ENCODE results near the gene IL10.
A peak's percentile ranks its signal among the peaks of the same experiment; 100 is the strongest.

IL10 gene

DNA sequence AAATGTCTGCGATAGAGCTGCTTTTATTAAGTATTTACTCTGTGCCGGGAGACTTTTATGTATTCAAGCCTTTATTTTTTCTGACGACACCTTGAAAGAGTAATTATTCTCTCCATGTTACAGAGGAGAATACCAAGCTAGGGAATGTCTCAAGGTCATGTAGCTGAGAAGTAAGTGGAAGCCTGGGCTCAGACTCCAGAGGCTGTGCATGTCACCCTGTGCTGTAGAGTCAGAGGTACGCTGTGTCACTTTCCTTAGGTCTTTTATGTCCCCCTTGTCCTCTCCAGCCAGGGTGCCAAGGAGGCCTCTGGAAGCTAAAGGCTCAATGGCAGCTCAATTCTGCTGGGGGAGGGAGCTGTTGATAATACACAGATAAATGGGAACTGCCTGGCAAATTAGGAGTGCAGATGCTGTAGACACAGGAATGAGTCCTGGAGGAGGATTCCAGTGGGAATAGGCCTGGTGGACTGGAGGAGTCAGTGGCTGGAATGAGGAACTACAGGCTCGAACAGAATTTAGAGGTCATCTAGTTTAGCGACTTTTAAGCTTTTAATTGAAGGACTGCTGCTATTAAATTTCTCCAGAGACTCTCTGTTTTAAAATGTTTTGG, 11.0 kb downstream of the IL10 start:
- DNase-seq: no peak

GRCh38 chr1:206760590-206760989, 11.7 kb downstream of the IL10 start:
- no peak for DNase-seq

DNA sequence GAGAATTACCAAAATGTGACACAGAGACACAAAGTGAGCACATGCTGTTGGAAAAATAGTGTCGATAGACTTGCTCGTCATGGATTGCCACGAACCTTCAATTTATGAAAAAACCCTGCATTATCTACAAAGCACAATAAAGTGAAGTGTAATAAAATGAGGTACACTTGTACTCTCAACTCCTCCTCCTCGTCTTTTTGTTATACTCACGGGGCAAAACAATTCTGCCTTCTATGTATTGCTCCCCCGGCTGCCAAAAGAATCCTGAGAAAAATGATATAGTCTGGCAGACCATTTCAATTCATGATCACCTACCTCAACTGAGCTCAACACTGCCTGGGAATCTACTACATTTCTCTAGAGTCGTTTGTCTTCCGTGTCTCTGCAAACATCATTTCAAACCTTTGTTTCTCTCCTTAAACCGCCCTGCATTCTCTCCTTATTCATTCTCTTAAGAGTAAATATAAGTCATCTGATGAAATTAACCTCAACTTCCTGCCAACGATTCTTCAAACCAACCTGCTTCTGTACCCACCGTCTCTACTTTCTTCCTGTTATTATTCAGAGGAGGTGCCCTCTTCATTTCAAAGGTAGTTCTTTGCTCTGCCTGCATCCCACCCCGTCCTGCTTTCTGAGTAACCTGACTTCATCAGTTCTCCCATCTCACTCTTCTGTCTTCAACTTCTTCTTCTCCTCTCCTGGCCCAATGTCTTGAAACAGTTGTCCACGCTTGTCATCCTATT, 14.6 kb downstream of the IL10 start:
- peak in 1 of 4 experiments; percentile 13 for DNase-seq

DNA sequence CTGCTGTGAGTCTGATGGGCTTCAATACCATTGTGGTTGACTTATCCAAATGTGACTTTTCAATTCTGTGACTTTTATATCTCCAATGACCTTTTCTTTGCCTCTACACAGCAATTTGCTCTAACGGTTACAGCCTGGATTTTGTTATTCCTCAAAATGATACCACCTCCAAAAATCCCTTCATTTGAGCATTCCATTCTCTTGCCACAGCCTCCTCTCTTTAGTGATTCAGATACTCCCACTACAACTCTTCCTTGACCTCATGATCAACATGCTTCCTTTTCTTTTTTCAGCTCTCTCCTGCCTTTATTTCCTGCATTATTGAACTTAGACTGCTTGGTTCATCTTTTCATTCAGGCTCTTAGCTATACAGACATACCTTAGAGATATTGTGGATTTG, 18.3 kb downstream of the IL10 start:
- DNase-seq: no peak

DNA sequence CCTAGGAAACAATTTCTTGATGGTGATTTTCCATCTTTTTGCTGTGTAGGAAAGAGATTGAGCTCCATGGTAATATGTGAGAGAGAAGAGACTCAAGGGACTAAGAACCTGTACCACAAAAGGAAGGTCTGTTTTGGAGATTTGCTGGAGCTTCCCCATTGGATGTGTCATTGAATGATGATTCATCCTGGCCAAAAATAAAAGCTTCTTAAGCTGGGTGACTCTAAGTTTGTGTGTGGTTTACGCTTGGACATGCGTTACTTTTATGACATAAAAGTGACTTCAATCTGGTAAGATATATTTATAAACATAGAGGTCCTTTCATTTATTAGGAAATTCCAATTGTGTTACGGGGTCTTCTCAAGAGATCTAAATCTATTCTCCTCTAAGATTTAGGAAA, 19.2 kb downstream of the IL10 start:
- no peak for DNase-seq

- DNase-seq: no peak
Observed at GRCh38 chr1:206752481-206752880, 19.8 kb downstream of the IL10 start.

DNA sequence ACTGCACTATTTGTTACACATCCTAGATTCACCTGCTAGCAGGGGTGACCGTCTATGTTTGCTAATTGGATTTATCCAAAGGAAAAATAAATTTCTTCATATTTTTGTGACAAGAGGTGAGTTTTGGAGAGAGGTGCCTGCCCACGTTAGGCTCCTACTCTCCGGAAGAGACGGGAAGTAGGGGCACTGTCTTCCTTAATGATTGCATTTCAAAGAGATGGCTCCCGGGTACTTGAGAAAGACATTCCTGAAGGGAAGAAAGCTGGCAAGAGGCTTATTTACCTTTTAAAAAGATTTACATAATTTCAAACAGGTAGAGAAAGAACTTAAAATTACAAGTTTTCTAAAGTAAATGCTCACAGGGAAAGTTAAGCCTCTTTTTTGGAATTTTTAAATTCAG, 20.4 kb downstream of the IL10 start:
- DNase-seq: no peak

DNA sequence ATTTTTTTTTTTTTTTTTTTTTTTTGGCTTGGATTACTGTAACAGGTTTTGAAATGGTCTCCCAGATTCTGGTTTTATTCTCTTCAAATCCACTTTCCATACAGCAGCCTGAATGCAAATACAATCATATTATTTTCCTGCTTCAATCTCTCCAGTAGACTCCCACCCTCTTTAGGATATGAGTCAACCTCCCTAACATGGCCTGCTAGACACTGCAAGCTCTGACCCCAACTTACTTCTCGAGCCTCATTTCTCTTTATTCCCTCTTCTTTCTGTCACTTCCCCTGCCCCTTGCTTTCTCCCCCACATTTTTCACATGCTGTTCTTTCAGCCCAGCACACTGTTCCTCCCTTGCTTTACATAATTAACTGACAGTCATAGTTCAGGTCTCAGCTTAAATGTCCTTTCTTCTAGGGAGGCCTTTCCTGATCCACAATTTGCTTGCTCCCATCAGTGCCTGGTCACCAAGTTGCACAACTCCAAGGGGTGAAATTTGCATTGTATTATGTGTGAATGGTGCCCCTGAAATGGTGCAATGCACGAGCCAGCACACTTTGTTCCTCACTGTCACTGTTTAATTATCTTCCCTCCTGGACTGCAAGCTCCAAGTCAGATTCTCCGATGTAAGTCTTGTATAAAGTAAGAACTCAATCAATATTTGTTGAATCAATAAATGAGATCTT, 23.8 kb downstream of the IL10 start:
- no peak for DNase-seq

DNA sequence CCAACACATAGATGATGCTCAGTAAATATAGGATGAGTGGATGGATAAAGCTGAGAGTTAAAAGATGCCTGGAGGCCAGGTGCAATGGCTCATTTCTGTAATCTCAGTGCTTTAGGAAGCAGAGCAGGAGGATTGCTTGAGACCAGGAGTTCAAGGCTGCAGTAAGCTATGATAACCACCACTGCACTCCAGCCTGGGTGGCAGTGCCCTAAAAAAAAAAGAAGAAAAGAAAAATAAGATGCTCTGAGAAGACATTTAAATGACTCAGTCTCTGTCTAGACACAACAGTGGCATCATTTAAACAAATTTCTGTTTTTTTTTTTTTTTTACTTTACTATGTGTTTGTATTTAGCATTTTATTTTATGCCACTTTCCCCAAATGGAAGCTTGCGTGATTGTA, 27.0 kb downstream of the IL10 start:
- no peak for DNase-seq

DNA sequence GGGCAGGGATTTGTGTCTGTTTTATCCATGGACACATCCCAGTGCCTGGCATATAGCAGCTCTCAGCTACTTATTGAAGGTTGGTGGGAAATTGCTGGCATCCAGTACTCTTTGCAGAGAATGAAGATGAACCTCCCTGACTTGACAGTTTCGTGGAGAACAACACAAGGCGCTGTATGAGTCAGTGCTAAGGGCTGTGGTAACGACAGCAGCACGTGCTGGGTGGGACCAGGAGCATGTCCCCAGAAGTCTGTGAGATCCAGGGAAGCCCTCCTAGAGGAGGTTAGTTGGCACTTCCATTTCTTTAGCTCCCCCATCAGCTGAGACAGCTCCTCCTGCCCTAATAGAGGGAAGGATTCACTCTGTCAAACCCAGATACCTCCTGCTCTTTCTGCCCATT, 27.6 kb downstream of the IL10 start:
- DNase-seq: no peak

DNA sequence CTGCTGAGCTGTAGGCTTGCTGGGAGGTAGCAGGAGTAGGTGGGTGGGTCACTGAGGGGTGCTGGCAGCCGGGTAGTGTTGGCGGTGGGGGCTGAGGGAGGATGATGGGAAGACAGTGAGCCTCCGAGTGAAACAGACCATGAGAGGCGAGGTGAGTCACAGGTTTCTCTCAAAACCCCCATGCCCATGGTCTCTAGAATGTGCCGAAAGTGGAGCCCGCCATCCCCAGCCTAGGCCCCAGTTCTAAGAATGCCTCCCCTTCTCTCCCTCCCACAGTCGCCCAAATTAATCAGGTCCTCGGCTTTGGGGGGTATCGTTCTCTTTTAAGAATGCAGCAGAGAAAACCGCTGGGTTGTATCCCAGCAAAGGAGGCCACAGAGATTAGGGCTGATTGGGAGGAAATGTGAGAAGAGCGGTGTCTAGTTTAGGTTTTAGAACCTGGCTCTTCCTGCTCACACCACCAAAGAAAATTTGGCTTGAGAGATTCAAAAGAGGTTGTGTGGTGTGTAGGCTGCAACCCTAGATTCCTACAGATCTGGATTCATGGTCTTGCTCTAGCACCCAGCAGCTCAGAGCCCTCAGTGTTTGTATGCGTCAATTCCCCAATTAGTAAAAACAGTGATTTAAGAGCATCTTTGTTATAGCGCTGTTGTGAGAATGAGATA, 29.4 kb downstream of the IL10 start:
- DNase-seq: no peak

- DNase-seq: no peak
Observed at GRCh38 chr1:206741142-206741701, 31.1 kb downstream of the IL10 start.

DNA sequence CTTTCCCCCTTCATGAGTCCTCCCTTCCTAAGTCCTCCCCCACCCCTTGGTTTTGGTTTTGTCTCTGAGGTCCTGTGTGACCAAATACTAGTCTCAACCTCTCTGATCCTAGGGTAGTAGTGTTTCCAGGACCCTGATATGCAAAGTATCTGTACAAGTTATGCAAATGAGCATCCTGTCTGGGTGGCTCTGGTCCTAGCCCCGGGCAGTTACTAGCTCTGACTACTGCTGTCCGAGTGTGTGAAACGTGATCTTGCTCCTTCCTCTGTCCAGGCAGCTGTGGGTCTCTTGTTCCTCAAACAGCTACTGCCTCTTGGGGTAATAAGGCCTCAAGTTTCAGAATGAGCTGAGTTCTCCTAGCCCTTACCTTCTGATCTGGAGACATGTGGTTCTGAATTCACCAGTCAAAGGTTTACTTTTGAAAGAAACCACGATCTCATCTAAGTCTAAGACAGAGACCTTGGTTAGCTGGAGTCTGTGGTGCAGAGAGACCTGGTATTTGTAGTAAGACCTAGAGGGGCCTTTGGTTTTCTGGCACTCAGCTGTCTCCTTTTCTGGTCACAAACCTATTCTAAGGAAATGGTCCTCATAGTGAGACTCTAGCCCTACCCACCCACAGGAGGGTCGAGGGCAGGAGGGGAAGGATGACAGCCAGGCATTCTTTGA, 32.8 kb downstream of the IL10 start:
- DNase-seq: no peak

DNA sequence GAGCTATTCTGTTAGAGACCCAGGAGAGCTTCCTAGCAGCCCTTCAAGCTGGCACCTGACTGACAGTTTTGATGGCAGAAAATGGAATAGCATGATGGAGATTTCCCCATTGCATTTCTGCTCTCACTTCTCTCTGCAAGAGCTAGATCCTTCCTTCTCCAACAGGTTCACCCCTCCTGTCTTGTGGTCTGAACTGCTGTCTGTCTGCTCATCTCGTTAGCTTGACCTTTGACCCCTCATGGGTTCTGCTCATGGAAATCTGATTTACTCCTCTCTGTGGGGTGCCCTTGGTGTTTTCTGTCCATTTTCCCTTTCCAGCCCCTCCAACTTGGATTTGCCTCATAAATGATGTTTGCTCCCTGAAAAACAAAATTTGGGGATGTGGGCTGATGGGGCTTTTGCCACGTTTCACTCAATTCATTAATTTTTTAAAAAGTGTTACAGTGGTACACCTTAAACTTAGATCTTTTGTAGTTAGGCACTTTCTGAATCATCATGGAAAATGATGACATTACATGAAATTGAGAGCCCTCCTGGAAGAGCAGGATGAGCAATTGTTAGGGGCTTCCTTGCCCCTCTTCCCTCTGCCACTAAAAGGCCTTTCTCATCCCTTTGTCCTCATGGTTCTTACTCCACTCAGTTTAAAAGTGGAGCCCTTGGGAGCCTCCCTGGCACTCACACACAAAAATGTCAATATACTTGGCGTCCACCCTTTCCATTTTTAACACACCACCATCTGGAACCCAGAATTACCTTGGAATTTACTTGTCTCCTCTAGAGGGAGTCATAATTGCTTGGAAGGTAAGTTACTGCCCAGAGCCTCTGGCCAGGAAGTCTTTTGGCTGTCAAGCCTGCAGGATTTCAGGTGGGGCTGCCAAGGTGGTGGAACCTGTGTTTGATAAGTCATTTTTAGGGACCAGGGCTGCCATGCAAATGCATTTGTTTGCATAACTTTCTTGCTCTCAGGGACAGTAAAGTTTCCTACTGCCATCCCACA, 33.6 kb downstream of the IL10 start:
- no peak for DNase-seq

DNA sequence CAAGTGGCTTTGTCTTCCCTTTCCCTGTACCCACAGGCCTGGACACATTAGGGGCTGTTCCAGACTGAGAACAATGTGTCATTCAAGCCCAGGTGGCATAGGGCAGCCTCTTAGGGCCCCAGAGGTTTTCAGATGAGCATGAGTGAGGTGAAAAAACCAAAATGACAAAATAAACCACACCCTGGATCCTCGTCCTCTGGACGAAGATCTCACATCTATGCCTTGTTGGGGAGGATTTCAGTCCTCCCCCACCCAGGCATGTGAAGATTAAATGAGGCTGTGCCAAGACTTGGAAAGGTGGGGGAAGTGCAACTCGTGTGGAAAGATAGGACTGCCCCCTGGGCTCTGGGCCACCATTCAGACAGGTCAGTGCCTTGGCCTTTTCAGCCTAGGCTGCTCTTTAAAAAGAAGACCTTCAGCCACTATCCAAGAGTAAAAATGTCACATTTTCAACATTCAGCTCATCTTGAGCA, 34.5 kb downstream of the IL10 start:
- DNase-seq: no peak

GRCh38 chr1:206736878-206737728, 35.2 kb downstream of the IL10 start:
- DNase-seq: peak in 1 of 4 experiments; percentile 6

DNA sequence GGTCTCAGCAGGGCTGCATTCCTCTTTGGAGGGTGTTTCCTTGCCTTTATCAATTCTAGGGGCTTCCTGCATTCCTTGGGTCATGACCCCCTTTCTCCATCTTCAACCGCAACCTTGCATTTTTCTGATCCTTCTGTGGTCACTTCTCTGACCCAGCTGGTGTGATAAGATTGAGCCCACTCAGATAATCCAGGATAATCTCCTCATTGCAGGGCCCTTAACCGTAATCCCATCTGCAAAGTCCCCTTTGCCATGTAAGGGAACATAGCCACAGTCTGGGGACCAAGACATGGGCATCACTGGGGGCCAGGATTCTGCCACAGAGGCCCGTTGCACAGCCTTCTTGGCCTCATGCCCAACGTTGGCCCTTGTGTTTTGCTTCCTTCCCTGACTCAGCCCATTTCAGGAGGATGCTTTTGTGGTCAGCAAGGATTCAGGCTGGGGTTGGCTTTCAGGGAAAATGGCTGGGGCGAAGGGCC, 36.7 kb downstream of the IL10 start:
- no peak for DNase-seq

- DNase-seq: peak; percentile 46 to 82 (median 70)
Observed at GRCh38 chr1:206734499-206735142, 37.7 kb downstream of the IL10 start.

GRCh38 chr1:206732992-206733391, 39.3 kb downstream of the IL10 start:
- no peak for DNase-seq

- no peak for DNase-seq
Observed at GRCh38 chr1:206732508-206732907, 39.8 kb downstream of the IL10 start.

Data from activated naive CD4-positive, alpha-beta T cell (primary cell).